ENCODE measurements around the gene GJA3.

- TF ChIP-seq CTCF (IDR thresholded peaks at IDR 0.05; ENCODE audit: low read length) (no peak), EZH2 (IDR thresholded peaks at IDR 0.05; ENCODE audit: borderline replicate concordance, low read length) (no peak)
Observed at GRCh38 chr13:20192158-20192835, 31.4 kb upstream of the GJA3 start.

Measured in OCI-LY1 (cell line).